Measurements from ENCODE around the gene MFF.

Gene MFF

GRCh38 chr2:227404585-227405271 is 79.7 kb downstream of the MFF start:
- DNase-seq (ENCODE audit: extremely low read depth in 1 of 2, low read depth in 1 of 2) = no peak

GRCh38 chr2:227406177-227407031 is 81.4 kb downstream of the MFF start:
- no peak for DNase-seq (ENCODE audit: extremely low read depth in 1 of 2, low read depth in 1 of 2)
